Measurements from ENCODE around the gene COL6A2. TPM values are rescaled to one million over a fixed set of nuclear protein-coding genes. Genes with fewer than 3 reads are reported as not detected.

Gene COL6A2
- polyA plus RNA-seq, 1 donor = 201 TPM

- H3K27ac ChIP-seq (ENCODE audit: low read length) = no peak overlapping the region
- DNase-seq = no peak
- H3K9me3 ChIP-seq (ENCODE audit: control insufficient read depth, low read depth, low read length) = peaks cover 5% of the 10 kb centered on the region
- H3K27me3 ChIP-seq (ENCODE audit: control insufficient read depth, insufficient read depth, low read length) = no peaks in the 10 kb centered on the region
- 100% methylated on average over 2 of the region's 45 CpGs for WGBS (ENCODE audit: insufficient coverage, low lambda C conversion rate)
- H3K4me3 ChIP-seq (ENCODE audit: low read length) = no peak overlapping the region
- peaks cover 10% of the 10 kb centered on the region for H3K36me3 ChIP-seq (ENCODE audit: control insufficient read depth, insufficient read depth, low read length)
- no peaks in the 10 kb centered on the region for H3K4me1 ChIP-seq (ENCODE audit: control insufficient read depth, insufficient read depth, low read length)
Measured at GRCh38 chr21:46128933-46129571, 31.1 kb downstream of the COL6A2 start.

DNA sequence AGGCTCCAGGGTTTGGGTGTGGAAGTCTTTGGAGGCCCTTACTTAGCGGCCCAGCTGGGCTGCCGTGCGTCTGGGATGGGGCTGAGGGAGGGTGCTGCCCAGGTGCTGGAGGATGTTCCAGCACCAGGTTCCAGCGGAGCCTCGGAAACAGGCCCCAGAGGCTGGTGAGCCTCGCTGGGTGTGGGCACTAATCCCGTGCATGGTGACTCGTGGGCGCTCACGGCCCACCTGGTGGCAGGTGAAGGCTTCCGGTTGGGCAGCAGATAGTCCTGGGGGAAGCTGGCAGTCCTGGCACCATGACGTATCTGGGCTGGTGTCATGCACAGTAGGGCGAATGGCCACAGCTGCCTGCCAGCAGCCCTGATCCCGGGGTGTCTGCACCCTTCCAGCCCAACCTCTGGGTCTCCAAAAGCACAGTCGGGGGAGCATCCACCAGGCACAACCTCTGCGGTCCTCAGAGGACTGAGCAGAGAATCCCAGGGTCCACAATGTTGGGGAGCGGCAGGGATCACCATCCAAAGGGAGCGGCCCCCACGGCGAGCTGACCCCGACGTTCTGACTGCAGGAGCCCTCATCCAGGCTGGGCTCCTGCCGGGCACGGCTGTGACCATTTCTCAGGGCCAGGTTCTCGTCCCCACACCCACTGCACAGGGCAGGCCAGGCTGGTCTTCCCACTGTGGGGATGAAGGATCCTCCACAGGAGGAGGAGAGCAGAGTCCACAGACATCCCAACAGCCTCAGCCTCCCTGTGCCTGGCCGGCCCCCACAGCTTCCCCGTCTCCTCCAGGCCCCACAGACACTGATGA lies 32.1 kb downstream of the COL6A2 start:
- peaks cover 10% of the 10 kb centered on the region for H3K36me3 ChIP-seq (ENCODE audit: control insufficient read depth, insufficient read depth, low read length)
- DNase-seq = no peak
- H3K4me1 ChIP-seq (ENCODE audit: control insufficient read depth, insufficient read depth, low read length) = no peaks in the 10 kb centered on the region
- peaks cover 5% of the 10 kb centered on the region for H3K9me3 ChIP-seq (ENCODE audit: control insufficient read depth, low read depth, low read length)
- no CpG with 5 or more reads among the region's 27 CpGs for WGBS (ENCODE audit: insufficient coverage, low lambda C conversion rate)
- H3K27me3 ChIP-seq (ENCODE audit: control insufficient read depth, insufficient read depth, low read length) = no peaks in the 10 kb centered on the region
- no peak overlapping the region for H3K27ac ChIP-seq (ENCODE audit: low read length)
- no peak overlapping the region for H3K4me3 ChIP-seq (ENCODE audit: low read length)

DNA sequence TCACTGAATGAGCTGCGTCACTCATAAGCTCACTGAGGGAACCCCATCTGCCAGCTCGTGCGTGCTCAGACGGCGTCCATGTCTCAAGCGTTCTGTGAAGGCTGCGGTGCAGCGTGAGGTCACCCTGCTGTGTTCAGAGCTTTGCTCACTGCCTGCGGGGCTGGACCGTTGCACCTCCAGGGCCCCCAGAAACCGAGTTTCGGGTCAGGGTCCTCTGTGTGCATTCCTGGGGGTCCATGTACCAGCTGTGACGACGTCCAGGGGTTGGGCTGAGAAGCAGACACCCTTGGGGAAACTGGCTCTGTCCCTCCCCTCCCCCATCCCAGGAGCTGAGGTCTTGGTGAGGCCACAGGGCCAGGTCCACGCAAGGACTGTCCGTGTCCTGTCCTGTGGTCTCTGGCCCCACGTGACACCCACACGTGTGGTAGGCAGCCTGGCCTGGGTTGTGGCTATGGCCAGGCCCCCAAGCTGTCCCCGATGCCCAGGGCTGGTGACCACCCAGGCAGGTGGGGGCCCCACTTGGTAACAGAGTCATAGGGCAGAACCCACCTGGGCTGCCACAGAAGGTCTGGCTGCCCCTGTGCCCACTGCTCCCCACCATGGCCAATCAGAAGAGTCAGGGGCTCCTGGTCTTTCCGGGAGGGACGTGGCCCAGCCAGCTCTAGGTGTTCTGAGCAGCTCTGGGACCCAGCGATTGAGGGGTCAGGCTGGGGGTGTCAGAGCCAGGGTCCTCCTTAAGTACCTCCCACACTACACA lies 33.1 kb downstream of the COL6A2 start:
- no peaks in the 10 kb centered on the region for H3K27me3 ChIP-seq (ENCODE audit: control insufficient read depth, insufficient read depth, low read length)
- no peaks in the 10 kb centered on the region for H3K4me1 ChIP-seq (ENCODE audit: control insufficient read depth, insufficient read depth, low read length)
- H3K36me3 ChIP-seq (ENCODE audit: control insufficient read depth, insufficient read depth, low read length) = peaks cover 10% of the 10 kb centered on the region
- H3K9me3 ChIP-seq (ENCODE audit: control insufficient read depth, low read depth, low read length) = peaks cover 5% of the 10 kb centered on the region
- no peak overlapping the region for H3K27ac ChIP-seq (ENCODE audit: low read length)
- no peak for DNase-seq
- WGBS (ENCODE audit: insufficient coverage, low lambda C conversion rate) = no CpG with 5 or more reads among the region's 22 CpGs
- no peak overlapping the region for H3K4me3 ChIP-seq (ENCODE audit: low read length)

DNA sequence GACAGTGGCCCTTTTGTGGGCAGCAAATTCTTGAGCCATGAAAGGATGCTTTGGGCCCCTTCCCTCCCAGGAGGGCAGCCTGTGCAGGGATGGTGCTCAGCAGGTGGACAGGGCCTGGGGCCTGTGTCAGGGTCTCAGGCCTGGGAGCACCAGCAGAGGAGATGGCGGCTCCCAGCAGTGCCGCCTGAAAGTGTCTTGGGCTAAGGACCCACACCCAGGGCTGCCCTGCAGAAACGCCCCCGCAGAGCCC lies 33.6 kb downstream of the COL6A2 start:
- Histone ChIP-seq H3K27ac (ENCODE audit: low read length) (no peak overlapping the region), H3K9me3 (ENCODE audit: control insufficient read depth, low read depth, low read length) (peaks cover 5% of the 10 kb centered on the region), H3K4me1 (ENCODE audit: control insufficient read depth, insufficient read depth, low read length) (no peaks in the 10 kb centered on the region), H3K36me3 (ENCODE audit: control insufficient read depth, insufficient read depth, low read length) (peaks cover 10% of the 10 kb centered on the region), H3K27me3 (ENCODE audit: control insufficient read depth, insufficient read depth, low read length) (no peaks in the 10 kb centered on the region), H3K4me3 (ENCODE audit: low read length) (no peak overlapping the region)
- DNase-seq = no peak
- WGBS (ENCODE audit: insufficient coverage, low lambda C conversion rate) = no CpG with 5 or more reads among the region's 4 CpGs

DNA sequence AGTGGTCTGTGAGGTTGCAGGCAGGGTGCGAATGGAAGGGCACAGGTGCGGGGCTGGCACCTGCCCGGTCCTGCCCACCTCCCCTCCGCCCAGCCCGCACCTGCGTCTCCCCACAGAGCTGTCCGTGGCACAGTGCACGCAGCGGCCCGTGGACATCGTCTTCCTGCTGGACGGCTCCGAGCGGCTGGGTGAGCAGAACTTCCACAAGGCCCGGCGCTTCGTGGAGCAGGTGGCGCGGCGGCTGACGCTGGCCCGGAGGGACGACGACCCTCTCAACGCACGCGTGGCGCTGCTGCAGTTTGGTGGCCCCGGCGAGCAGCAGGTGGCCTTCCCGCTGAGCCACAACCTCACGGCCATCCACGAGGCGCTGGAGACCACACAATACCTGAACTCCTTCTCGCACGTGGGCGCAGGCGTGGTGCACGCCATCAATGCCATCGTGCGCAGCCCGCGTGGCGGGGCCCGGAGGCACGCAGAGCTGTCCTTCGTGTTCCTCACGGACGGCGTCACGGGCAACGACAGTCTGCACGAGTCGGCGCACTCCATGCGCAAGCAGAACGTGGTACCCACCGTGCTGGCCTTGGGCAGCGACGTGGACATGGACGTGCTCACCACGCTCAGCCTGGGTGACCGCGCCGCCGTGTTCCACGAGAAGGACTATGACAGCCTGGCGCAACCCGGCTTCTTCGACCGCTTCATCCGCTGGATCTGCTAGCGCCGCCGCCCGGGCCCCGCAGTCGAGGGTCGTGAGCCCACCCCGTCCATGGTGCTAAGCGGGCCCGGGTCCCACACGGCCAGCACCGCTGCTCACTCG lies 34.1 kb downstream of the COL6A2 start:
- no peak for DNase-seq
- Histone ChIP-seq H3K9me3 (ENCODE audit: control insufficient read depth, low read depth, low read length) (peaks cover 5% of the 10 kb centered on the region), H3K4me3 (ENCODE audit: low read length) (no peak overlapping the region), H3K4me1 (ENCODE audit: control insufficient read depth, insufficient read depth, low read length) (no peaks in the 10 kb centered on the region), H3K36me3 (ENCODE audit: control insufficient read depth, insufficient read depth, low read length) (peaks cover 10% of the 10 kb centered on the region), H3K27ac (ENCODE audit: low read length) (no peak overlapping the region), H3K27me3 (ENCODE audit: control insufficient read depth, insufficient read depth, low read length) (no peaks in the 10 kb centered on the region)
- WGBS (ENCODE audit: insufficient coverage, low lambda C conversion rate) = no CpG with 5 or more reads among the region's 85 CpGs

DNA sequence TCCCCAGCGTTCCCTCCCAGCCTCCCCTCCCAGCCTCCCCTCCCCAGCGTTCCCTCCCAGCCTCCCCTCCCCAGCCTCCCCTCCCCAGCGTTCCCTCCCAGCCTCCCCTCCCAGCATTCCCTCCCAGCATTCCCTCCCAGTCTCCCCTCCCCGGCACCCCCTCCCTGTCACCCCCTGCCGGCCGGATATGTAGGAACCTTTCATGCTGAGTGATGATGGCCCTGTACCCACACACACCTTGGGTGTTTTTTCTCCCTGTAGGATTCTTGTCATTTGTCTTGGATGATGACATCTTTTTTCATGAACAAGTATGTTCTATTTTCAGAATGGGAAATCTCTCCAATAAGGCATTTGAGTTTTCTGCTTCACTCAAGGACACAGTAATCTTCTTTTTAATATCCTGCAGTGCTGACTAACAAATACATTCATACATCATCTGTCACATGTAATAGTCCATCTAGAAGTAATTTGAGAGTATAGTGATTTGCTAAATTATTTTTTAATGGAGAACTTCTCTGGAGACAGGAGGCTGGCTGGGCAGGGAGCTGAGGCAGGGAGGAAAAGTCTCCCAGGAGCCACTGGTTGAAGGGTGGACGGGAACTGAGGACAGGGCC lies 38.0 kb downstream of the COL6A2 start:
- Histone ChIP-seq H3K27ac (ENCODE audit: low read length) (no peak overlapping the region), H3K4me3 (ENCODE audit: low read length) (no peak overlapping the region), H3K27me3 (ENCODE audit: control insufficient read depth, insufficient read depth, low read length) (no peaks in the 10 kb centered on the region), H3K9me3 (ENCODE audit: control insufficient read depth, low read depth, low read length) (peaks cover 5% of the 10 kb centered on the region), H3K4me1 (ENCODE audit: control insufficient read depth, insufficient read depth, low read length) (peaks cover 4% of the 10 kb centered on the region), H3K36me3 (ENCODE audit: control insufficient read depth, insufficient read depth, low read length) (no peaks in the 10 kb centered on the region)
- no peak for DNase-seq
- no CpG with 5 or more reads among the region's 7 CpGs for WGBS (ENCODE audit: insufficient coverage, low lambda C conversion rate)

GRCh38 chr21:46136739-46137349 lies 38.9 kb downstream of the COL6A2 start:
- Histone ChIP-seq H3K27ac (ENCODE audit: low read length) (no peak overlapping the region), H3K27me3 (ENCODE audit: control insufficient read depth, insufficient read depth, low read length) (no peaks in the 10 kb centered on the region), H3K4me3 (ENCODE audit: low read length) (no peak overlapping the region), H3K4me1 (ENCODE audit: control insufficient read depth, insufficient read depth, low read length) (peaks cover 4% of the 10 kb centered on the region), H3K9me3 (ENCODE audit: control insufficient read depth, low read depth, low read length) (peaks cover 6% of the 10 kb centered on the region), H3K36me3 (ENCODE audit: control insufficient read depth, insufficient read depth, low read length) (no peaks in the 10 kb centered on the region)
- DNase-seq = no peak
- no CpG with 5 or more reads among the region's 22 CpGs for whole genome bisulfite sequencing (ENCODE audit: insufficient coverage, low lambda C conversion rate)

GRCh38 chr21:46137908-46138307 lies 40.0 kb downstream of the COL6A2 start:
- Histone ChIP-seq H3K27ac (ENCODE audit: low read length) (no peak overlapping the region), H3K9me3 (ENCODE audit: control insufficient read depth, low read depth, low read length) (peaks cover 3% of the 10 kb centered on the region), H3K36me3 (ENCODE audit: control insufficient read depth, insufficient read depth, low read length) (peaks cover 3% of the 10 kb centered on the region), H3K4me1 (ENCODE audit: control insufficient read depth, insufficient read depth, low read length) (peaks cover 5% of the 10 kb centered on the region), H3K4me3 (ENCODE audit: low read length) (no peak overlapping the region), H3K27me3 (ENCODE audit: control insufficient read depth, insufficient read depth, low read length) (no peaks in the 10 kb centered on the region)
- DNase-seq = no peak
- WGBS (ENCODE audit: insufficient coverage, low lambda C conversion rate) = no CpG with 5 or more reads among the region's 7 CpGs

GRCh38 chr21:46138383-46138970 lies 40.6 kb downstream of the COL6A2 start:
- H3K27me3 ChIP-seq (ENCODE audit: control insufficient read depth, insufficient read depth, low read length) = no peaks in the 10 kb centered on the region
- DNase-seq = no peak
- WGBS (ENCODE audit: insufficient coverage, low lambda C conversion rate) = 40% methylated on average over 1 of the region's 28 CpGs
- no peak overlapping the region for H3K27ac ChIP-seq (ENCODE audit: low read length)
- no peak overlapping the region for H3K4me3 ChIP-seq (ENCODE audit: low read length)
- H3K9me3 ChIP-seq (ENCODE audit: control insufficient read depth, low read depth, low read length) = peaks cover 3% of the 10 kb centered on the region
- H3K36me3 ChIP-seq (ENCODE audit: control insufficient read depth, insufficient read depth, low read length) = peaks cover 3% of the 10 kb centered on the region
- H3K4me1 ChIP-seq (ENCODE audit: control insufficient read depth, insufficient read depth, low read length) = peaks cover 9% of the 10 kb centered on the region

Data from large intestine (tissue), 3 donors.